OCI-LY1 (cell line): ENCODE measurements around the gene NOP14.

Experiments
- H2AFZ ChIP-seq: fragments of 200-600 bp; sonication (generic), shearing (Covaris generic); 2 replicates; pipeline ENCODE4 v1.6.0; 2014; ENCODE audit warnings: antibody characterized with exemption, mild to moderate bottlenecking, low read length
- H3F3A ChIP-seq: fragments of 200-600 bp; sonication (generic), shearing (Covaris generic); 2 replicates; pipeline ENCODE4 v1.6.0; 2014; ENCODE audit warnings: mild to moderate bottlenecking, antibody characterized with exemption, low read length, moderate library complexity; ENCODE audit not compliant: insufficient read depth
- H3K27ac ChIP-seq: fragments of 200-600 bp; sonication (generic); 2 replicates; pipeline ENCODE4 v1.5.1; 2014; ENCODE audit warnings: low read length, mixed run types, mild to moderate bottlenecking, low read depth; ENCODE audit not compliant: poor library complexity, severe bottlenecking
- H3K27me3 ChIP-seq: fragments of 200-600 bp; sonication (generic); 2 replicates; pipeline ENCODE4 v1.6.0; 2014; ENCODE audit warnings: antibody characterized with exemption, mild to moderate bottlenecking, low read length, moderate library complexity; ENCODE audit not compliant: insufficient read depth
- H3K36me3 ChIP-seq: fragments of 200-600 bp; sonication (generic); 2 replicates; pipeline ENCODE4 v1.6.1; 2014; ENCODE audit warnings: mild to moderate bottlenecking, antibody characterized with exemption, low read length, moderate library complexity, mixed read lengths; ENCODE audit not compliant: insufficient read depth
- H3K4me1 ChIP-seq: fragments of 200-600 bp; sonication (generic); 2 replicates; pipeline ENCODE4 v1.5.1; 2014; ENCODE audit warnings: mild to moderate bottlenecking, low read length, moderate library complexity; ENCODE audit not compliant: insufficient read depth, severe bottlenecking
- H3K4me2 ChIP-seq: fragments of 200-600 bp; sonication (generic), shearing (Covaris generic); 2 replicates; pipeline ENCODE4 v1.6.1; 2014; ENCODE audit warnings: low read length
- H3K4me3 ChIP-seq: fragments of 200-600 bp; sonication (generic); 2 replicates; pipeline ENCODE4 v1.5.1; 2014; ENCODE audit warnings: low read length, low read depth, mild to moderate bottlenecking, mixed read lengths; ENCODE audit not compliant: poor library complexity, severe bottlenecking
- H3K79me2 ChIP-seq: fragments of 200-600 bp; shearing (Covaris generic); 2 replicates; pipeline ENCODE4 v1.6.1; 2016; ENCODE audit warnings: mixed run types, low read length, mixed read lengths; ENCODE audit not compliant: insufficient read depth
- H3K9ac ChIP-seq: fragments of 200-600 bp; sonication (generic), shearing (Covaris generic); 2 replicates; pipeline ENCODE4 v1.6.1; 2014; ENCODE audit warnings: mild to moderate bottlenecking, low read length, mixed read lengths
- H3K9me2 ChIP-seq: fragments of 200-600 bp; sonication (generic), shearing (Covaris generic); 2 replicates; pipeline ENCODE4 v1.6.1; 2014; ENCODE audit warnings: low read depth, mild to moderate bottlenecking, low read length, mixed read lengths
- H3K9me3 ChIP-seq: fragments of 200-600 bp; shearing (Covaris generic); 2 replicates; pipeline ENCODE4 v1.6.1; 2014; ENCODE audit warnings: low read length, mixed read lengths
- H4K20me1 ChIP-seq: fragments of 200-600 bp; sonication (generic), shearing (Covaris generic); 2 replicates; pipeline ENCODE4 v1.6.0; 2016; ENCODE audit warnings: mild to moderate bottlenecking, low read length; ENCODE audit not compliant: insufficient read depth
- CTCF ChIP-seq: fragments of 200-600 bp; sonication (generic), shearing (Covaris generic); IDR thresholded peaks from 2 replicates; pipeline ENCODE4 v1.5.1; 2017; ENCODE audit warnings: mild to moderate bottlenecking, antibody characterized with exemption, low read length, moderate library complexity, mixed read lengths
- EZH2 ChIP-seq: fragments of 200-600 bp; sonication (generic), shearing (Covaris generic); IDR thresholded peaks from 2 replicates; pipeline ENCODE4 v1.8.0; 2017; ENCODE audit warnings: borderline replicate concordance, mixed run types, mild to moderate bottlenecking, antibody characterized with exemption, low read length, moderate library complexity, mixed read lengths

NOP14 gene

GRCh38 chr4:2935762-2936743 lies 27.2 kb downstream of the NOP14 start:
- H4K20me1 ChIP-seq, result no peaks in the 10 kb centered on the region
- no peak overlapping the region for H2AFZ ChIP-seq
- H3K9ac ChIP-seq, result peak overlapping the region; percentile 84
- H3K79me2 ChIP-seq, result no peaks in the 10 kb centered on the region
- H3K9me2 ChIP-seq, result no peaks in the 10 kb centered on the region
- H3K36me3 ChIP-seq, result peaks cover 46% of the 10 kb centered on the region
- no peaks in the 10 kb centered on the region for H3K9me3 ChIP-seq
- peak overlapping the region; percentile 78 for H3K4me2 ChIP-seq
- H3K4me3 ChIP-seq, result peak overlapping the region; percentile 91
- peaks cover 58% of the 10 kb centered on the region for H3K4me1 ChIP-seq
- H3K27me3 ChIP-seq, result no peaks in the 10 kb centered on the region
- TF ChIP-seq EZH2, result no peak
- TF ChIP-seq CTCF, result no peak
- peak overlapping the region; percentile 76 for H3K27ac ChIP-seq
- H3F3A ChIP-seq, result 0 out of 2 replicates have a peak, but pooled peaks cover 3% of the 10 kb centered on the region

GRCh38 chr4:2934813-2935761 lies 28.1 kb downstream of the NOP14 start:
- Histone ChIP-seq H3K27ac (peak overlapping the region; percentile 76), H3K4me2 (peak overlapping the region; percentile 78), H3K4me3 (peak overlapping the region; percentile 91), H3K9ac (peak overlapping the region; percentile 84), H3K36me3 (peaks cover 42% of the 10 kb centered on the region), H4K20me1 (no peaks in the 10 kb centered on the region), H3K9me2 (no peaks in the 10 kb centered on the region), H2AFZ (no peak overlapping the region), H3K79me2 (no peaks in the 10 kb centered on the region), H3K27me3 (no peaks in the 10 kb centered on the region), H3K9me3 (no peaks in the 10 kb centered on the region), H3K4me1 (peaks cover 68% of the 10 kb centered on the region), H3F3A (0 out of 2 replicates have a peak, but pooled peaks cover 3% of the 10 kb centered on the region)
- TF ChIP-seq CTCF (no peak), EZH2 (no peak)

GRCh38 chr4:2934077-2934812 lies 29.0 kb downstream of the NOP14 start:
- Histone ChIP-seq H3K27ac (peak overlapping the region; percentile 8), H2AFZ (no peak overlapping the region), H4K20me1 (no peaks in the 10 kb centered on the region), H3K9ac (peak overlapping the region; percentile 64), H3K9me3 (no peaks in the 10 kb centered on the region), H3K27me3 (no peaks in the 10 kb centered on the region), H3K4me2 (peak overlapping the region; percentile 76), H3F3A (0 out of 2 replicates have a peak, but pooled peaks cover 3% of the 10 kb centered on the region), H3K9me2 (no peaks in the 10 kb centered on the region), H3K4me3 (peak overlapping the region; percentile 91), H3K4me1 (peaks cover 68% of the 10 kb centered on the region), H3K36me3 (peaks cover 38% of the 10 kb centered on the region), H3K79me2 (no peaks in the 10 kb centered on the region)
- TF ChIP-seq EZH2 (no peak), CTCF (no peak)
